ENCODE data around the gene NEMP1.

NEMP1 gene

DNA sequence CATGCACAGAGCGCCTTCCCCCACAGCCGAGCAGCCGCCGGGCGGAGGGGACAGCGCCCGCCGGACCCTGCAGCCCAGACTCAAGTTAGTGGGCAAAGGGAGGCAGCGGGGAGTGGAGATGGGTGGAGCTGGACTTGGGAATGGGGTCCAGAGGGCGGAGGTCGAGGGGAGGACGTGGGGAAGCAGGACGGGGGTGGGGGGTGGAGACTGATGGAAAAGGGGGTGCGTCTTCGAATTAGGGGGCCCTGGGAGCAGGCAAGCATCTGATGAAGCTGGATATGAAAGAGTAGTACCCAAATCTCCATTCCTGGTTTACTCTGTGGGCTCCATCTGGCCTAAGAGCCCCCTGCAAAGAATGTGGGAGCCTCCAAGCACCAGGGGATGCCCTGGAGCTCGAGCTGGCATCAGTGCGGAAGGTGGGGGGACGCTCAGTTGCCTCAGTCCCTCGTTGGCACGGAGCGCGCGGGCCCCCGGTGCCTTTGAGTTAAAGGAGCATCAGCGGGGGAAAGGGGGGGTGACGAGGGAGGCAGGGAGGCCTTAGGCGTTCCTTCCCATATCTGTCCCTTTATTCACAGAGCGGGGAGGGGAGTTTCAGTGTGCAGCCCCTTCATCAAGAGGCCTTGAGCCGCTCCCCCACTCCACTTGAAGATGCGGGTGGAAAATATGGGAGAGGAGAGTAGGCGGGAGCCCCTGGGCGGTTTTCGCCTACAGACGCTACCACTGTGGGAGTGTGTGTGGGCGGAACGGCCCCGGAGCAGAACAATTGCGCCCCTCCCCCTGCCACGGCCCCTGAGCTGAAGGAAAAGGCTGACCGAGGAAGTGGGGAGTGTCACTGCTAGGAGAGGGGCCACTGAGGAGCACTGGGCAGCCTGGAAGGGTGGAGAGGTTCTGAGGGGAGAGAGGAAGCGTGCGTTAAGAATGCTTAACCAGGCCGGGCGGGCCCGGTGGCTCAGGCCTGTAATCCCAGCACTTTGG, 11.0 kb upstream of the NEMP1 start:
- H3K4me3 ChIP-seq = peak overlapping the region; percentile 97
- peak; percentile 87 for DNase-seq (ENCODE audit: low spot score)
- peak overlapping the region; percentile 98 to 99 for H3K27ac ChIP-seq
- TF ChIP-seq, protein P1, sequence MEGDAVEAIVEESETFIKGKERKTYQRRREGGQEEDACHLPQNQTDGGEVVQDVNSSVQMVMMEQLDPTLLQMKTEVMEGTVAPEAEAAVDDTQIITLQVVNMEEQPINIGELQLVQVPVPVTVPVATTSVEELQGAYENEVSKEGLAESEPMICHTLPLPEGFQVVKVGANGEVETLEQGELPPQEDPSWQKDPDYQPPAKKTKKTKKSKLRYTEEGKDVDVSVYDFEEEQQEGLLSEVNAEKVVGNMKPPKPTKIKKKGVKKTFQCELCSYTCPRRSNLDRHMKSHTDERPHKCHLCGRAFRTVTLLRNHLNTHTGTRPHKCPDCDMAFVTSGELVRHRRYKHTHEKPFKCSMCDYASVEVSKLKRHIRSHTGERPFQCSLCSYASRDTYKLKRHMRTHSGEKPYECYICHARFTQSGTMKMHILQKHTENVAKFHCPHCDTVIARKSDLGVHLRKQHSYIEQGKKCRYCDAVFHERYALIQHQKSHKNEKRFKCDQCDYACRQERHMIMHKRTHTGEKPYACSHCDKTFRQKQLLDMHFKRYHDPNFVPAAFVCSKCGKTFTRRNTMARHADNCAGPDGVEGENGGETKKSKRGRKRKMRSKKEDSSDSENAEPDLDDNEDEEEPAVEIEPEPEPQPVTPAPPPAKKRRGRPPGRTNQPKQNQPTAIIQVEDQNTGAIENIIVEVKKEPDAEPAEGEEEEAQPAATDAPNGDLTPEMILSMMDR (IDR thresholded peaks at IDR 0.05) = no peak

DNA sequence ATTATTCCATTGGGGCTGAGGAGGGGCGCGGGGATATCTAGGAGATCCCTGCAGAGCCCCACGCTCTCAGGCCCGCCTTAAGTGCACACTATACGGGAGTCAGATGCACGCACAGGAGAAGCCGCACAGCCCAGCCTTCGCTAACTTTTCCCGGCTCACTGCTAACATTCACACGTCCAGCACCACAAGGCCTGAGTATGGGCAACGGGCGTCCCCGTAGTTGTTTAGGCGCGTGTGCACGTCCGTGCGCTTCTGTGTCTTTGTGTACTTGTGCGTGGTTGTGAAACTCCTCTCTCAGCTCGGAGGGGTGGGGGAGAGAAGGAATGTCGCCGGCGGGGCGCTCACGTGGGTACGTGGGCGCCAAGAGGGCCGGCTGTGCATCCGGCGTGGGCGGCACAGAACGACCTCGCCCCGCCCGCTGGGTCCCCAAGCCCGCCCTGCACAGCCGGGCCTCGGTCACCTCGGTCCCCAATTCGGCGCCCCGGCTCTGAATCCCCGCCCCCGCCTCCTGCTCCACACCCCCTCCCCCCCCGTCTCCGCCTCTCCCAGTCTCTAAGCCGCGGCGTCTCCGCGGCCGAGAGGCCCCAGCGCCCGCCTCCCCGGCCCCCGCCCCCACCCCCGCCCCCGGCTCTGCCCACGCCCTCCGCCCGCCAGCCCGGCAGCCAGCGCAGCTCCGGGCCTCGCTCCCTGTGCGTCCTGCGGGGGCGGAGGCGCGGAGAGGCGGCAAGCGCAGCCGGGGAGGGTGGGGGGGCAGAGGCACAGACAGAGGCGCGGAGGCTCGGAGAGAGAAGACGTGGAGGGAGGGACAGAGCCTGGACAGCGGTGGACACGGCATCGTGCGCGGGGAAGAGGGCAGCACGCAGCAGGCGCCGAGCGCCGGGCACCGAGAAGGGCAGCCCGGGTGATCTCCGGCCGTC, 10.0 kb upstream of the NEMP1 start, which contains the start of gene NAB2:
Gene NAB2, plus strand, starts transcription at position 761 of the 917 bp plus-strand sequence. CDS start 158 bp downstream, outside the sequence.
- TF ChIP-seq, protein P1 (IDR thresholded peaks at IDR 0.05) = no peak
- peak; percentile 98 for DNase-seq (ENCODE audit: low spot score)
- peak within 1 kb of the TSS; percentile 98 to 99 for H3K27ac ChIP-seq
- H3K4me3 ChIP-seq = peak within 1 kb of the TSS; percentile 97

DNA sequence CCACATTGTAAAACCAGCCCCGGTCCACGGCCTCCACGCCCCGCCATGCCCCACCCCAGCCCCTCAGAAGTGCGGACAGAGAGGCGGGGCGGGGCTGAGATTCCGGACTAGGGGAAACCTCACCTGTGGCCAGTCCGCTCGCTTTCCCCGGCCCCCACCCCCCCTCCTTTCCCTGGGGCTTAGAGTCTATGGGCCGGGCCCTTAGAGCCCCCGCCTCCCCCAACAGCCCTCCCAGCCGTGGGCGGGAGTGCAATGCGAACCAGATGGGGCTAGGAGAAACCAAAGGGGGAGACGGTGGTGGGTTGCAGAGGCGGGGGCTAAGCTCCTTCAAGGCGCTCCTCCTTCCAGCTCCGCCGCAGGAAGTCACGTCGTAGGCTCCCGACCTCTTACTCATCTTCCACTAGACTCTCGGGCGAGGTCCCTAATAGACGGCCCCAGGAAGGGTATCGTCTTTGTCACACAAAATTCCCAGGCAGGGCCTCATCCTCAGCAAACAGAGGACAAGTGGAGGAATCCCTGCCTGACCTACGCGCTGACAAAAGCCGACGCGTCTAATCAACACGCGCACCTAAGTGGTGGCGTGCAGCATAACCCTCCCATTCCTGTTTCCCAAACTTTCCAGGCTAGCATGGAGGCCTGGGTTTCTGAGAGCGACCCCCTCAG, 9.2 kb upstream of the NEMP1 start:
- TF ChIP-seq, protein P1 (IDR thresholded peaks at IDR 0.05) = no peak
- Histone ChIP-seq H3K27ac (peak overlapping the region; percentile 98 to 99), H3K4me3 (peak overlapping the region; percentile 97)
- peak; percentile 96 for DNase-seq (ENCODE audit: low spot score)

DNA sequence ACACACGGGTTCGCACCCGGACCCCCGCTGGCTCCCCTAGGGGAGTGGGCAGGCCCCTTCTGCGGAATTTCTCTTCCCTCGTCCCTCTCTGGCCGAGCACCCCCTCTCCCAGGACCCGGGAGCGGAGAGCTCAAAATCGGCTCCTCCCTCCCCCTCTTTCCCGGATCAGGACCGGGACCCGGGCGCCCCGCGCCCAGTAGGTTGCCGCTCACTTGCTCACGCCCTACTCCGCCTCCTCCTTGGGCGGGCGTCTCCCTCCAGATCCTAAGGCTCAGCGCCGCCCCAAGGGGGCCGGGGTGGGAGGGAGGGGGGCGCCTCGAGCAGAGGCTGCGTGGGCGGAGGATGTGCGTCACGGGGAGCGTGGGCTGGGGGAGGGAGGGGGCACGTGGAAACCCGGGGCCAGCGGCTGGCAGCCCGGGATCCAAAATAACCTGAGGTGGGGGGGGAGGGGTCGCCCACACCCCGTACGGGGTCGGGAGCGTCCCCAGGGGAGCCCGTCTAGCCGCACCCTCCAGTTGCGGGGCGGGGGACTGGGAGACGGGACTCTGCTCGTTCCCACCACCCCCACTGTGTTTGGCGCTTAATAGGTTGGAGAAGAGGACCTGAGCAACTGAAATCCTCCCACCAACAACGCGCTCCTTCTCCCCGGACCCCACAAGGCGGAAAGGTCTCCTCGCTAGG, 8.6 kb upstream of the NEMP1 start:
- peak overlapping the region; percentile 98 to 99 for H3K27ac ChIP-seq
- peak; percentile 97 for DNase-seq (ENCODE audit: low spot score)
- H3K4me3 ChIP-seq = peak overlapping the region; percentile 97
- TF ChIP-seq, protein P1 (IDR thresholded peaks at IDR 0.05) = no peak

DNA sequence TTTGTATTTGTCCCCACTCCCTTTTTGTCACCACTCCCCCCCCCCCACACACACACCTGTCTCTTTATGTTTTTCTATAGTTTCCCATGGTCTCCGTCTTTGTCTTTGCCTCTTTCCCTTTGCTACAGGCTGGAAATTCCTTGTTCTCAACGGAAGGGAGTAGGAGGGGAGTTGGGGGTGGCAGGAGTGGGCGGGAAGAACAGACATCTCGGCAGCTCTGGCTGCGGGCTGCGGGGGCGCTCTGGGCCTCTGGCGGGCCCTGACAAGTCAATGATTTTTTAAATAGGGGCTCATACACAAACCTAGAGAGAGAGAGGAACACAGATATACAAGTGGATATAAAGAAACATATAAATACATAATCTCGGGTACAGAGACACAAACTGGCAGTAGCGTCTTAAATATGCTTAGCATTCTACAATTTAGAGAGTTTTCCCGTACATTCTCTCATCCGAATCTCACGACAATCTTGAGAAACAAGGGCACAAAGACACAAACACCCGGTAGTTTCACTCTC, 8.0 kb upstream of the NEMP1 start:
- no peak for DNase-seq (ENCODE audit: low spot score)
- peak overlapping the region; percentile 97 for H3K4me3 ChIP-seq
- peak overlapping the region; percentile 98 to 99 for H3K27ac ChIP-seq
- TF ChIP-seq, protein P1 (IDR thresholded peaks at IDR 0.05) = no peak
